GM23338 (cell line): ENCODE results near the gene LARGE1. TPM values are rescaled to one million over a fixed set of nuclear protein-coding genes. Genes with fewer than 3 reads are reported as not detected.

Experiments
- ATAC-seq: fragments of 200-7000 bp; cut with Tn5 transposase; 3 replicates; pipeline ENCODE4 v1.9.1; 2020
- DNase-seq: peaks from one replicate; pipeline ENCODE4 v3.0.0-alpha.2; 2015; ENCODE audit warnings: low spot score
- H2AFZ ChIP-seq: fragments of 200-600 bp; sonication (generic); 2 replicates; pipeline ENCODE4 v1.8.0; 2016; ENCODE audit warnings: antibody characterized with exemption, mild to moderate bottlenecking, moderate library complexity
- H3F3A ChIP-seq: fragments of 200-600 bp; sonication (generic); replicated peaks from 2 replicates; pipeline ENCODE4 v1.8.0; 2017; ENCODE audit warnings: antibody characterized with exemption, mixed run types, low read depth
- H3K27ac ChIP-seq: fragments of 200-600 bp; sonication (generic); 2 replicates; pipeline ENCODE4 v1.6.1; 2016; ENCODE audit warnings: low read depth
- H3K27me3 ChIP-seq: fragments of 200-600 bp; sonication (generic); 2 replicates; pipeline ENCODE4 v1.8.0; 2016; ENCODE audit warnings: mild to moderate bottlenecking, mixed run types, moderate library complexity; ENCODE audit not compliant: insufficient read depth
- H3K36me3 ChIP-seq: fragments of 200-600 bp; sonication (generic); 2 replicates; pipeline ENCODE4 v1.8.0; 2016; ENCODE audit warnings: mild to moderate bottlenecking; ENCODE audit not compliant: insufficient read depth
- H3K4me1 ChIP-seq: fragments of 200-600 bp; sonication (generic); 2 replicates; pipeline ENCODE4 v1.8.0; 2016; ENCODE audit warnings: mild to moderate bottlenecking, moderate library complexity; ENCODE audit not compliant: insufficient read depth
- H3K4me2 ChIP-seq: fragments of 200-600 bp; sonication (generic); 2 replicates; pipeline ENCODE4 v1.7.1; 2017; ENCODE audit warnings: mixed run types
- H3K4me3 ChIP-seq: fragments of 200-600 bp; sonication (generic); 2 replicates; pipeline ENCODE4 v1.6.1; 2016; ENCODE audit warnings: mixed run types
- H3K79me2 ChIP-seq: fragments of 200-600 bp; sonication (generic); replicated peaks from 2 replicates; pipeline ENCODE4 v1.8.0; 2017; ENCODE audit warnings: mild to moderate bottlenecking; ENCODE audit not compliant: insufficient read depth
- H3K9me2 ChIP-seq: fragments of 200-600 bp; sonication (generic); 2 replicates; pipeline ENCODE4 v1.8.0; 2017; ENCODE audit not compliant: insufficient read depth
- H4K20me1 ChIP-seq: fragments of 200-600 bp; sonication (generic); replicated peaks from 2 replicates; pipeline ENCODE4 v1.8.0; 2017; ENCODE audit warnings: mild to moderate bottlenecking; ENCODE audit not compliant: insufficient read depth
- H3K27ac Mint-ChIP-seq: 2 replicates; pipeline ENCODE4 v1.8.0; 2020; ENCODE audit warnings: inconsistent platforms, mild to moderate bottlenecking, moderate library complexity, mixed read lengths
- H3K27me3 Mint-ChIP-seq: 3 replicates; pipeline ENCODE4 v1.8.0; 2022; ENCODE audit warnings: low read depth, mild to moderate bottlenecking, moderate library complexity, mixed read lengths, inconsistent platforms; ENCODE audit not compliant: insufficient read depth, poor library complexity
- H3K36me3 Mint-ChIP-seq: 3 replicates; pipeline ENCODE4 v1.8.0; 2021; ENCODE audit warnings: low read depth, mild to moderate bottlenecking, inconsistent platforms, moderate library complexity, mixed read lengths
- H3K4me1 Mint-ChIP-seq: 3 replicates; pipeline ENCODE4 v1.8.0; 2020; ENCODE audit warnings: mild to moderate bottlenecking, inconsistent platforms, mixed read lengths
- H3K4me3 Mint-ChIP-seq: 3 replicates; pipeline ENCODE4 v1.8.0; 2021; ENCODE audit warnings: moderate library complexity, mild to moderate bottlenecking, inconsistent platforms, mixed read lengths
- H3K9me3 Mint-ChIP-seq: 3 replicates; pipeline ENCODE4 v1.8.0; 2020; ENCODE audit warnings: moderate library complexity, mild to moderate bottlenecking, inconsistent platforms, mixed read lengths
- CREB1 ChIP-seq: fragments of 250-450 bp; sonication (Bioruptor Pico); IDR thresholded peaks from 2 replicates; pipeline ENCODE4 v1.5.0; 2020; ENCODE audit warnings: low read depth, mild to moderate bottlenecking, moderate library complexity
- EZH2phosphoT487 ChIP-seq: fragments of 200-600 bp; sonication (generic); IDR thresholded peaks from one replicate; pipeline ENCODE4 v1.8.1; 2018; ENCODE audit warnings: antibody characterized with exemption; ENCODE audit not compliant: unreplicated experiment
- NANOG ChIP-seq: IDR thresholded peaks from 2 replicates; pipeline ENCODE4 v1.6.1; 2016; ENCODE audit warnings: antibody characterized with exemption, borderline replicate concordance
- POLR2AphosphoS5 ChIP-seq: IDR thresholded peaks from 2 replicates; pipeline ENCODE4 v1.6.1; 2016; ENCODE audit warnings: antibody characterized with exemption, low read depth
- STAT1 ChIP-seq: IDR thresholded peaks from one replicate; pipeline ENCODE4 v1.6.1; 2016; ENCODE audit warnings: antibody characterized with exemption; ENCODE audit not compliant: unreplicated experiment
- ZNF114 ChIP-seq: fragments of 250-450 bp; sonication (Bioruptor Pico); IDR thresholded peaks from 2 replicates; pipeline ENCODE4 v1.5.0; 2020; ENCODE audit warnings: mild to moderate bottlenecking, moderate library complexity
- ZNF331 ChIP-seq: fragments of 250-450 bp; sonication (Bioruptor Pico); IDR thresholded peaks from 2 replicates; pipeline ENCODE4 v1.5.0; 2020; ENCODE audit warnings: low read depth, mild to moderate bottlenecking, moderate library complexity
- polyA plus RNA-seq: library from polyadenylated mRNA; unstranded; fragments of >200 nt; fragmentation: Nextera tagmentation; extraction: Ambion mirVana; gene quantifications from 2 replicates; pipeline ENCODE4 v1.2.1, GENCODE V29; 2016
- total RNA-seq: library from RNA; depleted of rRNA; stranded (reverse); fragments of >200 nt; shearing (Covaris generic); gene quantifications from 2 replicates; pipeline ENCODE4 v1.2.3, GENCODE V29; 2014
- TF ChIP-seq, protein P1 (sequence below): IDR thresholded peaks from 2 replicates; pipeline ENCODE4 v1.6.1; 2016; ENCODE audit warnings: antibody characterized with exemption
- TF ChIP-seq, protein P2 (sequence below): fragments of 250-450 bp; sonication (Bioruptor Pico); IDR thresholded peaks from 2 replicates; pipeline ENCODE4 v1.5.0; 2020; ENCODE audit warnings: mild to moderate bottlenecking, moderate library complexity
- TF ChIP-seq, protein P3 (sequence below), 2 experiments: fragments of 200-600 bp in 1 of 2; sonication (generic) in 1 of 2; conservative IDR thresholded peaks; 2 replicates each; pipeline versions ENCODE4 v1.5.1 to v1.6.1; 2016 to 2017; ENCODE audit warnings: antibody characterized with exemption in 2 of 2, low read depth in 2 of 2, mild to moderate bottlenecking in 2 of 2, moderate library complexity in 1 of 2
- TF ChIP-seq, protein P4 (sequence below): IDR thresholded peaks from one replicate; pipeline ENCODE4 v1.6.1; 2018; ENCODE audit warnings: antibody characterized with exemption; ENCODE audit not compliant: unreplicated experiment

LARGE1 gene
- total and polyA plus RNA-seq, 2 experiments from 2014 or later, result 12.8 to 75.6 TPM

DNA sequence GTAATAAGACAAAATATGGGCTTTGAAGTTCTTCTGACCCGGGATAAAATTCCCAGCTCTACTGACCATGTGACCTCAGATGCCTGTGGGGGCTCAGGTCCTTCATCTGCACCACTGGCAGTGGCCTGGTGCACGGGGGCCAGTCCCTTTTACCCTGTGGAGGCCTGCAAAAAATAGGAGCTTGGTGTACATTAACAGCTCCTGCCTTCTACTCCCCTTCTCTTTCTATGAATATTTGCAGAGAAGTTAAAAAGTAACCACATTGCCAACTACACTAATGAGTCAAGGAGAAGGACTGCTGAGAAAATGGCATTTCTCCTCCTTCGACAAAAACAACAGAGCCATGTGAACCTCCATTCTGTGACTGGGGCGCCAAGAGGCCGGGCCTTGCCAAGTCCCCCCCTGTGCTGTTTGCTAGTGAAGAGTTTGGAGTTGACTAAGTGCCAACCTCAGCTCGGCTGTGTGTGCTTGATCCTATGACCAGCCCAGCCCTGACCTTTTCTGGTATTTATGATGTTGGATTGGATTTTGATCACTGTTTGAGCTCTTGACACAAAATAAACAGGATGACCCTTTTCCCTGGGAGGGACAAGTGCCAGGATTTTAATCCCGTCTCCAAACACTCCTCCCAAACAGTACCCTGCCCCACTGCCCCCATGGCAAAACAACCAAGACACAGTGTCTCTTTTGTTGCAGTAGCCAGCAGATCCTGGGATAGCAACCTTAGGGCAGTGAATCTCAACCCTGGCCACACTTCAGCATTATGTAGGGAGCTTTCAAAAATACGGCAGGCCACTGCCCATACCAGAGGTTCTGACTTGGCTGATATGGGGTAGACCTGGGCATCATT lies 380.1 kb downstream of the LARGE1 start:
- no peak overlapping the region for H3K4me2 ChIP-seq
- DNase-seq (no peak), ATAC-seq (no peak)
- H3K4me3 ChIP-seq, result no peak overlapping the region
- no peaks in the 10 kb centered on the region for H3K4me1 ChIP-seq
- no peak overlapping the region for H3K27ac ChIP-seq
- TF ChIP-seq EZH2phosphoT487, result no peak
- TF ChIP-seq, protein P1, sequence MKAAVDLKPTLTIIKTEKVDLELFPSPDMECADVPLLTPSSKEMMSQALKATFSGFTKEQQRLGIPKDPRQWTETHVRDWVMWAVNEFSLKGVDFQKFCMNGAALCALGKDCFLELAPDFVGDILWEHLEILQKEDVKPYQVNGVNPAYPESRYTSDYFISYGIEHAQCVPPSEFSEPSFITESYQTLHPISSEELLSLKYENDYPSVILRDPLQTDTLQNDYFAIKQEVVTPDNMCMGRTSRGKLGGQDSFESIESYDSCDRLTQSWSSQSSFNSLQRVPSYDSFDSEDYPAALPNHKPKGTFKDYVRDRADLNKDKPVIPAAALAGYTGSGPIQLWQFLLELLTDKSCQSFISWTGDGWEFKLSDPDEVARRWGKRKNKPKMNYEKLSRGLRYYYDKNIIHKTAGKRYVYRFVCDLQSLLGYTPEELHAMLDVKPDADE, result no peak
- TF ChIP-seq, protein P2, sequence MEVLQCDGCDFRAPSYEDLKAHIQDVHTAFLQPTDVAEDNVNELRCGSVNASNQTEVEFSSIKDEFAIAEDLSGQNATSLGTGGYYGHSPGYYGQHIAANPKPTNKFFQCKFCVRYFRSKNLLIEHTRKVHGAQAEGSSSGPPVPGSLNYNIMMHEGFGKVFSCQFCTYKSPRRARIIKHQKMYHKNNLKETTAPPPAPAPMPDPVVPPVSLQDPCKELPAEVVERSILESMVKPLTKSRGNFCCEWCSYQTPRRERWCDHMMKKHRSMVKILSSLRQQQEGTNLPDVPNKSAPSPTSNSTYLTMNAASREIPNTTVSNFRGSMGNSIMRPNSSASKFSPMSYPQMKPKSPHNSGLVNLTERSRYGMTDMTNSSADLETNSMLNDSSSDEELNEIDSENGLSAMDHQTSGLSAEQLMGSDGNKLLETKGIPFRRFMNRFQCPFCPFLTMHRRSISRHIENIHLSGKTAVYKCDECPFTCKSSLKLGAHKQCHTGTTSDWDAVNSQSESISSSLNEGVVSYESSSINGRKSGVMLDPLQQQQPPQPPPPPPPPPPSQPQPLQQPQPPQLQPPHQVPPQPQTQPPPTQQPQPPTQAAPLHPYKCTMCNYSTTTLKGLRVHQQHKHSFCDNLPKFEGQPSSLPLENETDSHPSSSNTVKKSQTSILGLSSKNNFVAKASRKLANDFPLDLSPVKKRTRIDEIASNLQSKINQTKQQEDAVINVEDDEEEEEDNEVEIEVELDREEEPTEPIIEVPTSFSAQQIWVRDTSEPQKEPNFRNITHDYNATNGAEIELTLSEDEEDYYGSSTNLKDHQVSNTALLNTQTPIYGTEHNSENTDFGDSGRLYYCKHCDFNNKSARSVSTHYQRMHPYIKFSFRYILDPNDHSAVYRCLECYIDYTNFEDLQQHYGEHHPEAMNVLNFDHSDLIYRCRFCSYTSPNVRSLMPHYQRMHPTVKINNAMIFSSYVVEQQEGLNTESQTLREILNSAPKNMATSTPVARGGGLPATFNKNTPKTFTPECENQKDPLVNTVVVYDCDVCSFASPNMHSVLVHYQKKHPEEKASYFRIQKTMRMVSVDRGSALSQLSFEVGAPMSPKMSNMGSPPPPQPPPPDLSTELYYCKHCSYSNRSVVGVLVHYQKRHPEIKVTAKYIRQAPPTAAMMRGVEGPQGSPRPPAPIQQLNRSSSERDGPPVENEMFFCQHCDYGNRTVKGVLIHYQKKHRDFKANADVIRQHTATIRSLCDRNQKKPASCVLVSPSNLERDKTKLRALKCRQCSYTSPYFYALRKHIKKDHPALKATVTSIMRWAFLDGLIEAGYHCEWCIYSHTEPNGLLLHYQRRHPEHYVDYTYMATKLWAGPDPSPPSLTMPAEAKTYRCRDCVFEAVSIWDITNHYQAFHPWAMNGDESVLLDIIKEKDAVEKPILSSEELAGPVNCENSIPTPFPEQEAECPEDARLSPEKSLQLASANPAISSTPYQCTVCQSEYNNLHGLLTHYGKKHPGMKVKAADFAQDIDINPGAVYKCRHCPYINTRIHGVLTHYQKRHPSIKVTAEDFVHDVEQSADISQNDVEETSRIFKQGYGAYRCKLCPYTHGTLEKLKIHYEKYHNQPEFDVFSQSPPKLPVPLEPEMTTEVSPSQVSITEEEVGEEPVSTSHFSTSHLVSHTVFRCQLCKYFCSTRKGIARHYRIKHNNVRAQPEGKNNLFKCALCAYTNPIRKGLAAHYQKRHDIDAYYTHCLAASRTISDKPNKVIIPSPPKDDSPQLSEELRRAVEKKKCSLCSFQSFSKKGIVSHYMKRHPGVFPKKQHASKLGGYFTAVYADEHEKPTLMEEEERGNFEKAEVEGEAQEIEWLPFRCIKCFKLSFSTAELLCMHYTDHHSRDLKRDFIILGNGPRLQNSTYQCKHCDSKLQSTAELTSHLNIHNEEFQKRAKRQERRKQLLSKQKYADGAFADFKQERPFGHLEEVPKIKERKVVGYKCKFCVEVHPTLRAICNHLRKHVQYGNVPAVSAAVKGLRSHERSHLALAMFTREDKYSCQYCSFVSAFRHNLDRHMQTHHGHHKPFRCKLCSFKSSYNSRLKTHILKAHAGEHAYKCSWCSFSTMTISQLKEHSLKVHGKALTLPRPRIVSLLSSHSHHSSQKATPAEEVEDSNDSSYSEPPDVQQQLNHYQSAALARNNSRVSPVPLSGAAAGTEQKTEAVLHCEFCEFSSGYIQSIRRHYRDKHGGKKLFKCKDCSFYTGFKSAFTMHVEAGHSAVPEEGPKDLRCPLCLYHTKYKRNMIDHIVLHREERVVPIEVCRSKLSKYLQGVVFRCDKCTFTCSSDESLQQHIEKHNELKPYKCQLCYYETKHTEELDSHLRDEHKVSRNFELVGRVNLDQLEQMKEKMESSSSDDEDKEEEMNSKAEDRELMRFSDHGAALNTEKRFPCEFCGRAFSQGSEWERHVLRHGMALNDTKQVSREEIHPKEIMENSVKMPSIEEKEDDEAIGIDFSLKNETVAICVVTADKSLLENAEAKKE (CRISPR knock-in tag), result no peak
- TF ChIP-seq POLR2AphosphoS5, result no peak
- TF ChIP-seq CREB1 (CRISPR knock-in tag), result no peak
- no peak for TF ChIP-seq ZNF114 (CRISPR knock-in tag)
- TF ChIP-seq STAT1, result no peak
- TF ChIP-seq, protein P3, sequence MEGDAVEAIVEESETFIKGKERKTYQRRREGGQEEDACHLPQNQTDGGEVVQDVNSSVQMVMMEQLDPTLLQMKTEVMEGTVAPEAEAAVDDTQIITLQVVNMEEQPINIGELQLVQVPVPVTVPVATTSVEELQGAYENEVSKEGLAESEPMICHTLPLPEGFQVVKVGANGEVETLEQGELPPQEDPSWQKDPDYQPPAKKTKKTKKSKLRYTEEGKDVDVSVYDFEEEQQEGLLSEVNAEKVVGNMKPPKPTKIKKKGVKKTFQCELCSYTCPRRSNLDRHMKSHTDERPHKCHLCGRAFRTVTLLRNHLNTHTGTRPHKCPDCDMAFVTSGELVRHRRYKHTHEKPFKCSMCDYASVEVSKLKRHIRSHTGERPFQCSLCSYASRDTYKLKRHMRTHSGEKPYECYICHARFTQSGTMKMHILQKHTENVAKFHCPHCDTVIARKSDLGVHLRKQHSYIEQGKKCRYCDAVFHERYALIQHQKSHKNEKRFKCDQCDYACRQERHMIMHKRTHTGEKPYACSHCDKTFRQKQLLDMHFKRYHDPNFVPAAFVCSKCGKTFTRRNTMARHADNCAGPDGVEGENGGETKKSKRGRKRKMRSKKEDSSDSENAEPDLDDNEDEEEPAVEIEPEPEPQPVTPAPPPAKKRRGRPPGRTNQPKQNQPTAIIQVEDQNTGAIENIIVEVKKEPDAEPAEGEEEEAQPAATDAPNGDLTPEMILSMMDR (conservative IDR thresholded peaks at IDR 0.05; ENCODE audit: low read depth in 2 of 2), result no peak
- TF ChIP-seq, protein P4, sequence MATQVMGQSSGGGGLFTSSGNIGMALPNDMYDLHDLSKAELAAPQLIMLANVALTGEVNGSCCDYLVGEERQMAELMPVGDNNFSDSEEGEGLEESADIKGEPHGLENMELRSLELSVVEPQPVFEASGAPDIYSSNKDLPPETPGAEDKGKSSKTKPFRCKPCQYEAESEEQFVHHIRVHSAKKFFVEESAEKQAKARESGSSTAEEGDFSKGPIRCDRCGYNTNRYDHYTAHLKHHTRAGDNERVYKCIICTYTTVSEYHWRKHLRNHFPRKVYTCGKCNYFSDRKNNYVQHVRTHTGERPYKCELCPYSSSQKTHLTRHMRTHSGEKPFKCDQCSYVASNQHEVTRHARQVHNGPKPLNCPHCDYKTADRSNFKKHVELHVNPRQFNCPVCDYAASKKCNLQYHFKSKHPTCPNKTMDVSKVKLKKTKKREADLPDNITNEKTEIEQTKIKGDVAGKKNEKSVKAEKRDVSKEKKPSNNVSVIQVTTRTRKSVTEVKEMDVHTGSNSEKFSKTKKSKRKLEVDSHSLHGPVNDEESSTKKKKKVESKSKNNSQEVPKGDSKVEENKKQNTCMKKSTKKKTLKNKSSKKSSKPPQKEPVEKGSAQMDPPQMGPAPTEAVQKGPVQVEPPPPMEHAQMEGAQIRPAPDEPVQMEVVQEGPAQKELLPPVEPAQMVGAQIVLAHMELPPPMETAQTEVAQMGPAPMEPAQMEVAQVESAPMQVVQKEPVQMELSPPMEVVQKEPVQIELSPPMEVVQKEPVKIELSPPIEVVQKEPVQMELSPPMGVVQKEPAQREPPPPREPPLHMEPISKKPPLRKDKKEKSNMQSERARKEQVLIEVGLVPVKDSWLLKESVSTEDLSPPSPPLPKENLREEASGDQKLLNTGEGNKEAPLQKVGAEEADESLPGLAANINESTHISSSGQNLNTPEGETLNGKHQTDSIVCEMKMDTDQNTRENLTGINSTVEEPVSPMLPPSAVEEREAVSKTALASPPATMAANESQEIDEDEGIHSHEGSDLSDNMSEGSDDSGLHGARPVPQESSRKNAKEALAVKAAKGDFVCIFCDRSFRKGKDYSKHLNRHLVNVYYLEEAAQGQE, result no peak
- TF ChIP-seq NANOG, result no peak
- TF ChIP-seq ZNF331 (CRISPR knock-in tag), result no peak
- Mint-ChIP-seq H3K27ac (no peak overlapping the region; the same call in 1 of the 2 replicates), H3K27me3 (no peaks in the 10 kb centered on the region), H3K4me1 (peaks cover 19% of the 10 kb centered on the region), H3K4me3 (no peak overlapping the region), H3K36me3 (peaks cover 10% of the 10 kb centered on the region; the same call in 2 of the 3 replicates), H3K9me3 (no peaks in the 10 kb centered on the region)
- H3K27me3 ChIP-seq, result no peaks in the 10 kb centered on the region
- peaks cover 13% of the 10 kb centered on the region for H4K20me1 ChIP-seq
- H3K36me3 ChIP-seq, result no peaks in the 10 kb centered on the region
- peaks cover 32% of the 10 kb centered on the region for H3K79me2 ChIP-seq
- H3F3A ChIP-seq, result no peaks in the 10 kb centered on the region
- H3K9me2 ChIP-seq, result no peaks in the 10 kb centered on the region
- H2AFZ ChIP-seq, result no peak overlapping the region
